ENCODE measurements around the gene CADPS.

Gene CADPS

DNA sequence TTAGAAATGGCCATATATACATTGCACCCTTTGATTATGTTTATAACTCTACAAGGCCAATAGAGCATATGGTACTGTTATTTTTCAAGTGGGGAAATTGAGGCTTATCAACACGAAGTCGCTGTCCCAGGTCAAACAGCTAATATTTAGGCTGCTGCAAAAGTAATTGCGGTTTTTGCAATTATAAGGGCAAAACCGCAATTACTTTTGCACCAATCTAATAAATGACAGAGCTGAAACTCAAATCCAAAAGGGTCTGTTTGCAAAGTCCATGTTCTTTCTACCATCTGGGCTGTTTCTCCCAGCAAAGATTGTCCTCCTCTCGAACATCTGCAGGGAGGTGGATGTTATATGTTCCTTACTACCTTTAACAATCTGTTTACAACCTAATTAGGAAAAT, 147.2 kb downstream of the CADPS start:
- DNase-seq: no peak

DNA sequence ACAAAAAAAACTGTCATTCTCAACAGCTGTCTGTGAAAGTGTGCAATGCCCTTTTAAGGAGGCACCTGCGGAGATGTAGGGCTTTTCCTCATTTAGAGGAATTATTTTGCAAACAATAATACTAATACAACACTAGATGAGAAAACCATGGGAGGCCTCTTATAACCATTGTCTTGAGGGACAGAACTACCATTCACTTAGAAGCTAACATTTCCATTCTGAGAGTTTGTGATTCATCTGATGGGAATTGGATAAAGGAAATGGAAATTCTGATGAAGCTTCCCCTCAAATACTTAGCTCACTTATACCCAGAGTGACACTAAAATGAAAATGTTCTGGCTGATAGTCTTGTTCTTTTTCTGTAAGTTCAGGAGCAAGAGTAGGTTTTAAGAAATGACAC, 147.7 kb downstream of the CADPS start:
- no peak for DNase-seq

GRCh38 chr3:62724503-62724902, 150.7 kb downstream of the CADPS start:
- DNase-seq: no peak

DNA sequence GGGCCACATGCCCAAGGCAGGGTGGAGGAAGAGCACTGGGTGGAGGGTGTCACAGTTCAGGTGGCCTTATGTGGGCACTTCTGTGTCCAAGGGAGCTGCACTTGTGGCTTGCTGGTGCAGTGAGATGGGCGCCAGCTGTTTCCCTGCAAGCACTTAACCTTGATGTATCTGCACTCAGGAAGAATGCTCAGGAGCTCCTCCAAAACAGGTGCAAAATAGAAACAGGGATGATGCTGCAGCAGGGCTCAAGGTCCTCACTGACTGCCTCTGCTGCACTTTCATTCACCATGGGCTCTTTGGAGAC, 151.3 kb downstream of the CADPS start:
- no peak for DNase-seq

DNA sequence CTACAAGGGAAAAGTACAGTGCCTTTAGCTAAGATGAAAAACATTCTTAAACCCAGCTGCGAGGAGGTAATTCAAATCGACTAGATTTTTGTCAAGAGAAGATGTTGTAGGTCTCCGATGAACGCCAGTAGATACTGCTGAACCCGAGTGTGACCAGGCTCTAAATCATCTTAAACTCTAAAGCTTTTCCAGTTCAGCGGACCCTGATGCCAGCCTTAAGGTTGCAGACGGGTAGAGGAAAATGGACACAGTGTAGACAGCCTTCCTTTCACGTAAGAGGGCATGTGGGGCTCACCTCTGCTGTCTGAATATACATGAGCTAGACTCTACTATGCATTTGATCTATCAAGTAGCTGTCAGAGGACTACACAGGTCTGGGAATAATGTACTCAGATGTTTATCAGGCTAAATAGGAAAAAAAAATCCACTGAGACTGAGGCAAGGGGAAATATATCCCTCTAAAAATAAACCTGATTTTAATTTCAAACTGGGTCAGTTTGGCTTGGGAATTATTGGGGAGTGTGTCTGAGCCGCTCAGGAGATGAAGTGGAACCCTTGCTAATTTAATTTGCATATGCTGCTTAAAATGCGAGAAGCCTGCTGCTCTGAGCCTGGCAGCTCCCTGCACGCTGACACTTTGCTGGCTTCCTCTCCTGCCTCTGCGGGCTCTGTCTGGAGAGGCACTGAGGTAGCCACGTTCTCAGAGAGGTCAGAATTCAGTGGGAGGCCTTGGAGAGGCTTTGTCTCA, 151.9 kb downstream of the CADPS start:
- DNase-seq: no peak

DNA sequence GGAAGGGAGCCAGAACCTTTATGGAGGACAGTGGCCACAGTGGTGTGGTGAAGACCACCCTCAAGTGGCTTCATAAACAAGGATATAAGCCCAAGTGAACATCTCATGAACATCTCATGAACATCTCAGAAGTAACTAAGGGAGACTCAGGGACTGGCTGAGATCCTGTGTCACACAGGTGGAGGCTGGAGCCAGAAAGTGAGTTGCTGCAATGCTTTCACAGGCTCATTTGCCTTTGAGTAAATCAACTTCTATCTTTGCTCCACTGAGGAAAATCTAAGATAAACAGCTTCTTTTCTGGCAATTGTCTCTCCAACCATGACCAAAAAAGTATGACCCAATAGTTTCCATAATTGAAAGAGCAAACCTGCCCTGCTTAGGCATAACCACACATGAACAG, 152.9 kb downstream of the CADPS start:
- DNase-seq: no peak

DNA sequence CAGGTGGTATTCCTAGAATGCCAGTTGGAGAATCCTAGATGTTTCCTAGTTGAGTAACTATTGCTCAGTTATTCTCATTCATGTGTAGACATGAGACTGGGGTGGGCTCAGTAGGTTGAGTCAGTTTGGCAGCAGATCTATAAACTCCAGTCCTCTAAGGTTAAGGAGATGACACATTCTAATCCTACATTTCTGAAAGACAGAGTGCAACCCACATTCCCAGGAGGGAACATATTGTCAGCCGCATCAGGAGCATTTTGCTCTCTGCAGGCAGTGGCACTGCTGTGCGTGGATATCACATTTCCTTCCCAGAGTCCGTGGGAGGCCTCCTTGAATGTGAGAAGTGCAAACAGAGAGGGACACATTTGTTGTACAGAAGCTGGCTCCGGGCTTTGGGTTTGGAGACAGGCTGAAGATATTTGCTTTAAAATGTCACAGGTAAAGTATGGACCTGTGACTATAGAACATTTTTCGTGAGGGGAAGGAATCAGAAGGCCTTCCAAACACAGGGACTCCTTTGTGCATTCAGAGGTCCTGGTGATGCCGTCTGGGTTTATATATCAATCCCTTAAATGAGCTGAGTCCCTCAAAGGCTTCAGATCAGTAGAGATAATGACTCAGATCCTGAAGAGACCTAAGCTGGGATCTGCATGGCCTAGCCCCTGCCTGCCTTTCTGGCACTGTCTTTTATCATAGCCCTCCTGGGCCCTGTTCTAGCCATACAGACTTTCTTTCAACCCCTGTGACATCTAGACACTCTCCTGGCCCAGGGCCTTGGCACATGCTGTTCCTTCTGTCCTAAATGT, 156.5 kb downstream of the CADPS start:
- DNase-seq: no peak

DNA sequence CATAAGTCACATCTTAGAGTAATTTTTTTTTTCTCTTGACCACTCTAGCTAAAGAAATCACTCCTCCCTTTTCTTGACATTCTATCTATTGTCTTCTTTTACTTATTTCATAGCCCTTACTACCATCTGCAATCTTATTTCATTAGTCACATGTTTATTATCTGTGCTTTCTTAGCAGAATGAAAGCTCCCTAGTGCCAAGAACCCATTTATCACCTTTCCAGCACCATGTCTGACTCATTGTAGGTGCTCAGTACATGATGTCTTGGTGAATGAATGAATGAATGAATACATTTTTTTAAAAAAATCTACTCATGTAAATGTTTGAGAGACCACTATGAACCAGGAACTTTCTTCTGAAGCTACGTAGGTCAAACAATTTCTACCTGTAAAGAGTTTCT, 157.2 kb downstream of the CADPS start:
- no peak for DNase-seq

- DNase-seq: no peak
Measured at GRCh38 chr3:62712746-62713145, 162.5 kb downstream of the CADPS start.

GRCh38 chr3:62710751-62711150, 164.5 kb downstream of the CADPS start:
- no peak for DNase-seq

GRCh38 chr3:62708638-62709373, 166.4 kb downstream of the CADPS start:
- no peak for DNase-seq

GRCh38 chr3:62705721-62706120, 169.5 kb downstream of the CADPS start:
- DNase-seq: no peak

DNA sequence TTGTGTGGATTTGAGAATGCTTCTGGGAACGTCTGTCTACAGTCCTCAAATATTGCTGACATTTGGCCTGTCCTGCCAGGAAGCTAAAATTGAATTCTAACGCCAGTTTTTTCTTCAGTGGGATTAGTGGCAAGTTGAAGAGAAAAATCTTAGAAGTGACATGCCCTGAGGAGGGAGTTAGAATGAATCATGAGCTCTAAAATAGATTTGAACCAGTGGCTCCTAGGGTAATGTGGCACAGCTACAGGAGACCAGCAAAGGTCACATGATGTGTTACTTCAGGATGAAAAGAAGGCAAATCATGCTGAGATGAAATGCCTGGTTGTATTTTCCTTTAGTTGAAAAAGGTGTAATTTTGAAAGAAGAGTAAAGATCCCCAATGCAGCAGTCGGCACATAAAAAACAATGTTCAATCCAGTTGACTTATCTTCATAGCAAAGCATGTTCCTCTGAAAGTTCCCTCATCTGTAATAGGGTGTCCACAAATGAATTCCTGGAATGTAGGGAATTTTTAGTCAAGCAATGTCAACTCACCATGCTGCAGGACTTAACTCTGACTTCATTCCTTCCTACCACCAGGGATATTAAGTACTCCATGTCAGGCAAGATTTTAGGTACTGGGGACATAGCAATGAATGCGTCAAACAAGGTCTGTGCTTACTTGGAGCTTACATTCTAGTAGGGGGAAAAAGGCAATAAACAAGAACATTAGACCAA, 171.6 kb downstream of the CADPS start:
- DNase-seq: no peak

DNA sequence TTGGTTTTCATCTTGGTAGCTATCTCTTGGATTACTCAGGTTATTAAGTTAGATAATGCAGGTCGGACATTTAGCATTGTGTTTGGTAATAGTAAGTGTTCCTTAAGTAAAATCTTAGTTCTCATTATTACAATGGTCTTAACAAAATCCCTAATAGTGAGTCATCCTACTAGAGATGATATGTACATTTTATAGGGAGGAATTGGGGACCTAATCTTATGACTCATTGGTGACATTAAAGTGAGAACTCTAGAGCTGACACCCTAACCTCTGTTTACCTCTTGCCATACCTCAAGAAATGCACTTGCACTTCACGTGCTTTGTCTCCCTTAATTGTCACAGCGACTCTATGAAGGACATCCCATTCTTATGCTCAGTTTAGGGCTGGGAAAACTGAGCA, 174.9 kb downstream of the CADPS start:
- no peak for DNase-seq

DNA sequence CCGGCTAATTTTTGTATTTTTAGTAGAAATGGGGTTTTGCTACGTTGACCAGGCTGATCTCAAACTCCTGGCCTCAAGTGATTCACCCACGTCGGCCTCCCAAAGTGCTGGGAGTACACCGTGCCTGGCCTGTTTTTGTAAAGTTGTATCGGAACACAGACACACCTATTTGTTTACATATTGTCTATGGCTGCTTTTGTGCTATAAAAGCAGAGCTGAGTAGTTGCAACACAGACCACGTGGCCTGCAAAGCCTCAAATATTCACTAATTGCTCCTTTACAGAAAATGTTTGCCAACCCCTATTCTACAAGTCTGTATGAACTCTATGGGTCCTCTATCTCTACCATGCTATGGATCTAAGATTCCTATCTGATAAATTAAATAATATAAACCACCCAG, 175.5 kb downstream of the CADPS start:
- no peak for DNase-seq

DNA sequence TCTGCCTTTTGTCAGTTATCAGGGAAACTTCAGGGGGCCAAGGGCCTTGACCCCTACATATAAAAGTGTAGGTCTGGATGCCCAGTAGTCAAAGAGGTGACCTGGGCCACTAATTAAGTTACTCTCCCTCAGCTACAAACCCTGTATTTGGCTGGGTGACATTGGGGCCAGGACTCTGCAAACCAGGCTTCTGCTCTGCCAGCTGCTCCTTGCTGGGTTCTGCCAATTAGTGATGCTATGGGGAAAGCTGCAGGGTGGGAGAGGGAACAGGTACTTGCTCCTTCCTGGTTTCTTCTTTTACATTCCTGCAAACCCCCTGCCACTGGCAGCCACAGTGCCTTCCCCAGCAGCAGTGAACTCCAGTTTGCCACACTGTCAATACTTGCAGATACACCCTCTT, 179.2 kb downstream of the CADPS start:
- DNase-seq: no peak

DNA sequence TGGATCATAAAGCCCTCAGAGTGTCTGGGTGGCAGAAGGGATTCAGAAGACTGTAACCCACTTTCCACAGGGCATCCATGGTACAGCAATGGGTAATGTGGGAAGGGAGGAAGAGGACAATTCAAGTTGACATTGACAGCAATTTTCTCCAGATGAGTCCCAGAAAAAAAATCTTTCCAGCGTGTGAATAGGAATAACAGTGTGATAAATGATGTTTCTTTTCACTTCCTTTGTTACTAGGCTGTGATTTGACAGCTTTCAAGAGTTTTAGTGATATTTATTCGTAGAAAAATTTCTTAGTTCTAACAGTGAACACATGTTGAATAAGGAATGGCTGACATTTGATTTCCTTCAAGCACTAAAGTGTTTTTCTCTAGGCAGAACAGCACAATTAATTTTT, 186.4 kb downstream of the CADPS start:
- DNase-seq: no peak

- DNase-seq: no peak
Measured at GRCh38 chr3:62688050-62688449, 187.2 kb downstream of the CADPS start.

DNA sequence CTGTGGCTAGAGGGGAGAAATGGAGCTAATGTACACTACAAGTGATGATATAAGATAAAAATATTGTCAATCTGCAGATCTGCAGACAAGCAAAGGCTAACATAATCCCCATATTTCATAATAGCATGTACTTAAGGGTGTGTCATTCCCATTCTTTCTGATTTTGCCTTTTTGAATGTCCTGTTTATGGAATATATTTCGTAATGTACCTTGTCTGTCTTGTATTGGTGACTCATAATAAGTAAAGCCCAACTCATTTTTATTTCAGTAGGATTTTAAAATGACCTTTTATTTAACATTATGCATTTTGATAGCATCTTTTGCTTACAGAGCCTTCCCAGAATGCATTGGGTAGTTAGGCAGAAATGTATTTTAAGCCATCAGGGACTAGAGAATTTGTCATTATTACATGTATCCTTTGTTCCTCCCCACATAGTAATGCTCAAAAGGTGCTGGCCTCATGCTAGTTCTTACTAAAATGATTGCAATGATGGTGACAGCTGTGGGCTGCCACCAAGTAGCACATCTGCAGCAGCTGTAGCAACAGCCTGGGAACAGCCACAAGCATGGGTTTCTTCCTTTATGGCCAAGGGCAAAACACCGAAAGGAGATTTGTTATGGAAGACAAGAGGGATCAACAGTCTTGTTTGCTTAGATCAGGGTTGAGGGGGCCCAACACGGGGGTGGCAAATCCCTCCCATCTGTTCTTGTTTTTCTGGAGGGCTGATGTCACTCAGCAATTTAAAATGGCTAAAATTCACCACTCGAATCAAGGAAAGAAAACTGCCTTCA, 188.5 kb downstream of the CADPS start:
- DNase-seq: no peak

DNA sequence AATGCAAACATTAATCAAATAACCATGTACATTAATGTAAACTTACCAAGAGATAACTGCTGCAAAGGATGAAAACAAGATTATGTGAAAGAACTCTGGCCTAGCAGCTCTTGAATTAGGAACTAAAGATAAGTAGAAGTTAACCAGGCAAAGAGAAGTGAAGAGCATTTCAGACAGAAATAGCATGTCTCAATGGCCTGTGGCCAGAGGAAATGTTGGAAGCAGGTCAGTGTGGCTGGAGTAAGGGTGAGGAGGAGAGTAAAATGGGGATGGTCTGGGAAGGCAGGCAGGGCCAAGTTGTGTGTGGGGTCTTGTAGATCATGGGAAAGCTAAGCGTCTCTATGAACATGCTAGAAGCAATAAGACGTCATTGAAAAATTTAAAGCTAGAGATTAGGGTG, 192.4 kb downstream of the CADPS start:
- no peak for DNase-seq

GRCh38 chr3:62679988-62680387, 195.2 kb downstream of the CADPS start:
- DNase-seq: no peak

DNA sequence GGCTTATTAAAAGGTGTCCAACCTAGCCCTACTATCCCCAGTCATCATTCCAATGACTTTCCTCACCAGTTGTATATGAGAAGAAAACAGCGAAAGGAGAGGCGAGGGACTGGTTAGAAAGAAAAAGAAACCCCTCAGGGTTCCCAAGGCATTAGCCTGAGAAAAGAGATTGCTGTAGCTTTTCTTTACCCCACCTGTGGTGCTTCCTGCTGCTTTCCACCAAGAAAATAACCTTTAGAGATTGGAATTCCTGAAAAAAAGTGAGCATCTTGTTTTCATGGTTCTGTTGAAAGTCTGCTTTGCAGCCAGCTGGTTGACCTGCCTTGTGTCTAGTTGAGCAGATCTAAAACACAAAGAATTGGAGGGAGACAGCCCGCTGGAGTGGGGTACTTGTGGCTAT, 196.4 kb downstream of the CADPS start:
- DNase-seq: no peak

- DNase-seq: no peak
Measured at GRCh38 chr3:62677926-62678325, 197.3 kb downstream of the CADPS start.
